ENCODE measurements around the gene L3MBTL3.

DNA sequence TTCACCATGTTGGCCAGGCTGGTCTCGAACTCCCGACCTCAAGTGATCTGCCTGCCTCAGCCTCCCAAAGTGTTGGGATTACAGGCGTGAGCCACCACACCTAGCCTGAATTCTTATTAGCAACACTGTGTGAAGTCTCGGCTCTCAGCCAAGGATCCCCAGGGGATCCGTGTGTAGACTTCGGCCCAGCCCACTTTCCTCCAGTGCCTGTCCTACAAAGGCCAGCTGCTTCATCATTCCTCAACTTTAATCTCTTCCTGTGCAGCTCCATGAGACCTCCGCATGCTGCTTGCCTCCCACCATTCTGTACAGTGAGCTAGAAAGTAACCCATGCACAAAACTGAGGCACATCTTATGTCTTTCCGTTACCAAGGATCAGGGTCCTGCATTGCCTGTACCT, 132.5 kb downstream of the L3MBTL3 start:
- TF ChIP-seq, protein P1, sequence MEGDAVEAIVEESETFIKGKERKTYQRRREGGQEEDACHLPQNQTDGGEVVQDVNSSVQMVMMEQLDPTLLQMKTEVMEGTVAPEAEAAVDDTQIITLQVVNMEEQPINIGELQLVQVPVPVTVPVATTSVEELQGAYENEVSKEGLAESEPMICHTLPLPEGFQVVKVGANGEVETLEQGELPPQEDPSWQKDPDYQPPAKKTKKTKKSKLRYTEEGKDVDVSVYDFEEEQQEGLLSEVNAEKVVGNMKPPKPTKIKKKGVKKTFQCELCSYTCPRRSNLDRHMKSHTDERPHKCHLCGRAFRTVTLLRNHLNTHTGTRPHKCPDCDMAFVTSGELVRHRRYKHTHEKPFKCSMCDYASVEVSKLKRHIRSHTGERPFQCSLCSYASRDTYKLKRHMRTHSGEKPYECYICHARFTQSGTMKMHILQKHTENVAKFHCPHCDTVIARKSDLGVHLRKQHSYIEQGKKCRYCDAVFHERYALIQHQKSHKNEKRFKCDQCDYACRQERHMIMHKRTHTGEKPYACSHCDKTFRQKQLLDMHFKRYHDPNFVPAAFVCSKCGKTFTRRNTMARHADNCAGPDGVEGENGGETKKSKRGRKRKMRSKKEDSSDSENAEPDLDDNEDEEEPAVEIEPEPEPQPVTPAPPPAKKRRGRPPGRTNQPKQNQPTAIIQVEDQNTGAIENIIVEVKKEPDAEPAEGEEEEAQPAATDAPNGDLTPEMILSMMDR (conservative IDR thresholded peaks at IDR 0.05), result no peak
- no peak for TF ChIP-seq ZFX (IDR thresholded peaks at IDR 0.05)
